Measurements from ENCODE around the gene AFAP1.

Gene AFAP1

GRCh38 chr4:7890635-7891393 is 48.8 kb downstream of the AFAP1 start:
- DNase-seq = no peak

DNA sequence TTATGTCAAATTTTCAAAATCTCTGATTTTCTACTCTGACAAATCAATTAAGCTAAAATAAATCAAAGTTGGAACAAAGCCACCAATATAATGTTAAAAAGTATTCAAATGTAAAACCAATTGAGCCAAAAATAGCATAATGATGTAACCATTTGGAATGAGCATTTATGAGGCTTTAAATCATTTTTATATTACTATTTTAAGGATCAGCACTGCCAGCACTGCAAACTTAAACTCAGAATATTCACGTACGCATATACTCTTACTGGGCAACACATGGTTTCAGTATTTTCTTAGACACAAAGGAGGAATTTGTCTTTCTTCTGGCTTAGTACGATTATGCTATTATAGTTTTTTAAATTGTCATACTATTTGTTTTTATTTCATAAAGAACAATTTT is 52.2 kb downstream of the AFAP1 start:
- no peak for DNase-seq

- DNase-seq = no peak
Observed at GRCh38 chr4:7886007-7886973, 53.4 kb downstream of the AFAP1 start.

GRCh38 chr4:7885216-7886006 is 54.2 kb downstream of the AFAP1 start:
- DNase-seq = no peak

DNA sequence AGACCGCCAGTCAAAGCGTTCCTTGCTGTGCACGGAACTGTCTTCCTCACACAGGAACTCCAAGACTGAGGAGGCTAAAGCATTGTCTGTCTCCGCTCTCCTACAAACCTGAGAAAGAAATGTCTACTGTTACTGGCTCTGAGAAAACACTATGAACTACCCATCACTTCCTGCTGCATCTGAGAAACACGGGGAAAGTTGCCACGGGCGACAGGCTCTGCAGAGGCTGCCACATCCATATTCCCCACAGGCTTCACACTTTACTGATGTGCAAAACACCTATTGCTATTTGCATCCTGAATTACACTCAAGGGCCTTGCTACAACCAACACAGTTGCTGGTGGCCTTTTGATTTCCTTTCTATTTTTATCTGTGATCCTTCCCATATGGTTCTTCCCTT is 59.0 kb downstream of the AFAP1 start:
- DNase-seq = no peak

DNA sequence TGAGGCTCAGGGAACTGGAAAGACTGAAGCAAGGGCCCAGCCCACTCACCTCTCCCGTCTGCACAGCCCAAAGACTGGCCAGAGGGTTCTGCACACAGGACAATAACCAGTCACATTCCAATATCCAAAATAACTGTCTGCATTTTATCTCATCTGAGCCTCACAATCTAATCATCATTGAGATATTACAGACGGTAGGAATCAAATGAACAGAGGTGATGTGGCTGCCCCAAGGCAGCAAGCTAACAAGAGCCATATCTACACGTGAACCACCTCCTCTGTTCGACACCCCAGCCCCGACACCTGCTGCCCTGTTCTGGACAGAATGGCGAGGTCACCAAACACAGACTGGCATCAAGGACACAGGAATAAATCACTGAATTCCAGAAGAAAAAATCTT is 60.5 kb downstream of the AFAP1 start:
- no peak for DNase-seq

GRCh38 chr4:7878323-7878722 is 61.3 kb downstream of the AFAP1 start:
- DNase-seq = no peak

- DNase-seq = no peak
Observed at GRCh38 chr4:7877176-7877575, 62.5 kb downstream of the AFAP1 start.

GRCh38 chr4:7876201-7876875 is 63.3 kb downstream of the AFAP1 start:
- DNase-seq = peak; percentile 26 to 65

DNA sequence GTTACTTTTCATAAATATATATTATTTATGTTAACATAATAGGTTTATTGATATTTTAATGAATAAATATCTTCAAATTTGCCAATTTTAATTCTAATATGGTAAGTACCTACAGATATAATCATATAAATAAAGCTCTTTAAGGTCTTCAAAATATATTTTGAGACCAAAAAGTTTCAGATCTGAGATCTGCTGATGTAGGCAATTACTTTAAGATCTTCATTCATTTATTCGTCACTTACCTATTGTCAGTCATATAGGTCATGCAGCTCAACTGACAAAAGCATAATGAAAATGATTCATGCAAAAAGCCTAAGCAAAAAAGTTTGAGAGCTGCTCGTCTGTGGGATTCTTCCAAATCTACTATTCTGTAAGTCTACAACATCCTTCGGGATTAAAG is 64.8 kb downstream of the AFAP1 start:
- no peak for DNase-seq

GRCh38 chr4:7873881-7874280 is 65.8 kb downstream of the AFAP1 start:
- DNase-seq = no peak

GRCh38 chr4:7872264-7872771 is 67.3 kb downstream of the AFAP1 start:
- DNase-seq = no peak

- DNase-seq = no peak
Observed at GRCh38 chr4:7871356-7871755, 68.3 kb downstream of the AFAP1 start.

DNA sequence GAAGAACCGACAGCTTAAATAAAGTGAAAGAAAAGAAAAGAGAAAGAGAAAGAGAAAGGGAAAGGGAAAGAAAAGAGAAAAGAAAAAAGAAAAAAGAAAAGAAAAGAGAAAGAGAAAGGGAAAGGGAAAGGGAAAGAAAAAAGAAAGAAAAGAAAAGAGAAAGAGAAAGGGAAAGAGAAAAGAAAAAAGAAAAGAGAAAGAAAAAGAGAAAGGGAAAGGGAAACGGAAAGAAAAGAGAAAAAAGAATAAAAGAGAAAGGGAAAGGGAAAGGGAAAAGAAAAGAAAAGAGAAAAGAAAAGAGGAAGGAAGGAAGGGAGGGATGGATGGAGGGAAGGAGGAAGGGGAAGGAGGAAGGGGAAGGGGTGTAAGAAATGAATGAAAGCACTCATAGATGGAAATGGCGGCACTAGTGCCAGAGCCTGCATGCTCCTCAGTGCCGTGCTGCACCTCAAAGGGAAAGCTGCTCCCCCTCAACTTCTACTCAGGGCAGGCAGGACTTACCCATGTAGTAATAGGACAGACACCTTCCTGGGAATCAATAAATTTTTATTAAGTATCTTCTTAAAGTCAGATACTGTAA is 70.7 kb downstream of the AFAP1 start:
- DNase-seq = no peak

- DNase-seq = no peak
Observed at GRCh38 chr4:7868436-7868775, 71.3 kb downstream of the AFAP1 start.

DNA sequence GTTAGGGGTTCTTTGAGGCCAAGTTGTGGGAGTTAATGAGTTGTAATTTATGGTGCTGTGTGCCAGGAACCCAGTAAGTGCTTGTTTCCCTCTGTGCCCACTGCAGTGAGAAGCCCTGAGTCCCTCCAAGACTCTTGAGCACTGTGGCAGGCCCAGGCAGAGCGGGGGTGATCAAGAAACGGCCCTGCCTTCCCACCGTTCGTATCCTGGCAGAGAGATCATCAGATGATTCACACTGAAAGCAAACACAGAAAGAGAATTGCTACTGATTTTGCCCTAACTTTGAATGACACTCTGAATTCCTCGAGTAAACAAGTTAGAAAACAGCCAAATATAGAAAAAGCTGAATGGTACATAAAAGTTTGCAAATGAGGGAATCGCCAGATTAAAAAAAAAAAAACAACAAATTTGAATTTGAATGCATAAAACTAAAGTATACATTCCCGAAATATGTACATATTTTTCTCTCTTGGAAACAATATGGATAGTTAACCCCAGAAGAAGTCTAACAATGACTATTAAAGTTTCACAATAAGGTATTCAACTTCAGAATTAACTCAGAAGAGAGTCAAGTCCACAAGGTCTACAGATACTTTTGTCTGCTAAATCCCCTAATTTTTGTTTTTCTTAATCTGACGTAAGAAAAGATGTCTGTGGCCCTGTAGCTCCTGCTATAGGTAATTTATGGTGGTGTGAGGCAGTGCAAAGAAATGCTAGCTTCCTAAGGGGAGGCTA is 71.8 kb downstream of the AFAP1 start:
- no peak for DNase-seq

GRCh38 chr4:7867191-7867590 is 72.5 kb downstream of the AFAP1 start:
- DNase-seq = no peak

DNA sequence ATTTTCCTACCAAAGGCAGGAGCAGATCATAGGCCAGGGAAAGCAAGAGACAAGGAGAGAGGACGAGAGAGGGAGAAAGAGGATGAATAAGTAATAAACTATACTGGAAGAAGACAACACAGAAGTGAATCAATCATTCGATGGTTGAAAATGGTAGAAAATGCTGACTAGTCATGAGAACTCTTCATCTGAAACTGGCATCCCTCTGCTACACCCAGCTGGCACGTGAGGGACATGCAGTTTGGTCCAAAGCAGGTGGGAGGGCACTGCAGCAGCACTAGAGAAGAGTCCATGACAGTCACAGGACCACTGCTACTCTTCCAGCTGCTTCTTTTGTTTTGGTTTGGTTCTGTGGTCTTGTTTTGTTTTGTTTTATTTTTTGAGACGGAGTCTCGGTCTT is 74.1 kb downstream of the AFAP1 start:
- no peak for DNase-seq

DNA sequence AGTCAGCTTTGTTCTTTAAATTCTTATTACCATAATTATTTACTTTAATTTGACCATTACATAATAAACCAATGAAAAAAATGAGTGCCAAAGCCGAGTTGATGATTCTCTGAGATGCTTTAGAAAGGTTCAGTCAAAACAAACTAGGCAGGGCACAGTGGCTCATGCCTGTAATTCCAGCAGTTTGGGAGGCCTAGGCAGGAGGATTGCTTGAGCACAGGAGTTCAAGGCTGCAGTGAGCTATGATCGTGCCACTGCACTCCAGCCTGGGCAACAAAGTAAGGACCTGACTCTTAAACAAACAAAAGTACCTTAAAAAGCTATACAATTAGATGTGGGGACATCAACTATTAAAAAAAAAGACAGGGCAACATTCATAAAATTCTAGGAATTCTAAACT is 75.0 kb downstream of the AFAP1 start:
- DNase-seq = no peak

DNA sequence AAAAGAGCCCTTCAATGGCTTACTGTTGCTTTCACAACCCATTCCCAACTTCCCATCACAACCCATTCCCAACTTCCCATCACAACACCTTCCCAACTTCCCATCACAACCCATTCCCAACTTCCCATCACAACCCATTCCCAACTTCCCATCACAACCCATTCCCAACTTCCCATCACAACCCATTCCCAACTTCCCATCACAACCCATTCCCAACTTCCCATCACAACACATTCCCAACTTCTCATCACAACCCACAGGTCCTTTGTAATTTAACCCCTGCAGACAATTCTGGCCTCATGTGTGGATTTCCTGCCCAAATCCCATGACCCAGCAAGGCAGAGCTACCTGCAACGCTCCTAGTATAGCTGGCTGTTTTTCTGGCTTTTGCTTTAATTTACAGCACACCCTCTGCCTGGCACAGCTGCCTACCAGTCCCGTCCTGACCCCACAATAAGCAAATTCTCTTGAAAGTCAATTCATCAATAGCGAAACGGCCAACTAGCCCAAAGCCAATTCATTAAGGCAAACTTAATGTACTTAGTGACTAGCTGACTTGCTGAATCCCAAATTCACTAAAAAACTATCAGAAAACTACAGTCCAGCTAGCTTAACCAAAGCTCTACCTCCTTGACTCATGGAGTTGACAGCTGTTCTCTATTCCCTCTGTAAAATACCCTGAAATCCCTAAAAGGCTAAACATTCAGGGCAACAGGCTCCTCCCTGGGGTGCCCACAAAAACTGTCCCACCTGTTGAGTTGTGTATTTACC is 75.6 kb downstream of the AFAP1 start:
- no peak for DNase-seq
